ENCODE results near the gene ZNF474.

DNA sequence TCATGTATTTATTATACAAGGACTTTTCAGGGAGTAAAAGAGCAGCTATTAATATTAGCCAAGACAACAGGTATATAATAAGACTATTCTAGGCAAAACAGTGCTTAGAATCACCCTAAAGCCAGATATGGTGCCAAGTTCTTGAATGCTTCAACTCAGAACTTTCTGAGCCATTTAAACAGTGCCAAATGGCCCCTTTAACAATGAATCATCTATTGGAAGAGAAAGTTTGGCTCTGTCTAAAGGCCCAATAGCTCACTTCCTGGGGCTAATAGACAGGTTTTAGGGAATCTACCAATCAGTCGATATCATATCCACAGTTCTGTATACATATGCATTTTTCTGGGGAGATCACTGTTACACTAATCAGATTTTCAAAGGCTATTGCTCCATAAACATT is 42.9 kb downstream of the ZNF474 start:
- TF ChIP-seq EZH2 (IDR thresholded peaks at IDR 0.05; ENCODE audit: borderline replicate concordance, insufficient read depth, low read depth, low read length, poor library complexity, severe bottlenecking): no peak
- TF ChIP-seq, protein P1, sequence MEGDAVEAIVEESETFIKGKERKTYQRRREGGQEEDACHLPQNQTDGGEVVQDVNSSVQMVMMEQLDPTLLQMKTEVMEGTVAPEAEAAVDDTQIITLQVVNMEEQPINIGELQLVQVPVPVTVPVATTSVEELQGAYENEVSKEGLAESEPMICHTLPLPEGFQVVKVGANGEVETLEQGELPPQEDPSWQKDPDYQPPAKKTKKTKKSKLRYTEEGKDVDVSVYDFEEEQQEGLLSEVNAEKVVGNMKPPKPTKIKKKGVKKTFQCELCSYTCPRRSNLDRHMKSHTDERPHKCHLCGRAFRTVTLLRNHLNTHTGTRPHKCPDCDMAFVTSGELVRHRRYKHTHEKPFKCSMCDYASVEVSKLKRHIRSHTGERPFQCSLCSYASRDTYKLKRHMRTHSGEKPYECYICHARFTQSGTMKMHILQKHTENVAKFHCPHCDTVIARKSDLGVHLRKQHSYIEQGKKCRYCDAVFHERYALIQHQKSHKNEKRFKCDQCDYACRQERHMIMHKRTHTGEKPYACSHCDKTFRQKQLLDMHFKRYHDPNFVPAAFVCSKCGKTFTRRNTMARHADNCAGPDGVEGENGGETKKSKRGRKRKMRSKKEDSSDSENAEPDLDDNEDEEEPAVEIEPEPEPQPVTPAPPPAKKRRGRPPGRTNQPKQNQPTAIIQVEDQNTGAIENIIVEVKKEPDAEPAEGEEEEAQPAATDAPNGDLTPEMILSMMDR (IDR thresholded peaks at IDR 0.05): no peak

Data from B cell (primary cell).